Measurements from ENCODE around the gene RXRA. TPM values are rescaled to one million over a fixed set of nuclear protein-coding genes. Genes with fewer than 3 reads are reported as not detected.

The RXRA gene
- total and polyA plus RNA-seq, 4 donors: 41.5 to 116 (median 74.1) TPM

- no peaks in the 10 kb centered on the region for H3K27me3 ChIP-seq (ENCODE audit: control insufficient read depth in 4 of 4, insufficient read depth in 4 of 4, low read length in 3 of 4)
- peak overlapping the region; percentile 56 to 79 for H3K9ac ChIP-seq (ENCODE audit: low read depth in 1 of 2, low read length in 2 of 2)
- TF ChIP-seq TAF1 (conservative IDR thresholded peaks at IDR 0.05) (no peak), YY1 (IDR thresholded peaks at IDR 0.05) (peak; percentile 53)
- no peak for DNase-seq (ENCODE audit: low spot score)
- no peaks in the 10 kb centered on the region for H3K9me3 ChIP-seq (ENCODE audit: control insufficient read depth in 4 of 4, low read length in 3 of 4)
- H3K36me3 ChIP-seq (ENCODE audit: control insufficient read depth in 4 of 4, insufficient read depth in 3 of 4, low read depth in 1 of 4, low read length in 3 of 4): no peaks in the 10 kb centered on the region
- peak overlapping the region; percentile 7 to 41 (median 36) for H3K4me3 ChIP-seq (ENCODE audit: low read depth in 1 of 3, low read length in 3 of 3)
- H3K27ac ChIP-seq (ENCODE audit: low read depth in 1 of 2, low read length in 2 of 2): peak overlapping the region; percentile 92 to 98
- 57% methylated on average over 16 of the region's 16 CpGs for WGBS
- H3K4me1 ChIP-seq (ENCODE audit: control insufficient read depth in 4 of 4, insufficient read depth in 4 of 4, low read length in 3 of 4): peaks cover 47 to 97% (median 71%) of the 10 kb centered on the region in 4 donors
Observed at GRCh38 chr9:134372581-134373267, 46.5 kb downstream of the RXRA start.

- Histone ChIP-seq H3K36me3 (ENCODE audit: control insufficient read depth in 4 of 4, insufficient read depth in 3 of 4, low read depth in 1 of 4, low read length in 3 of 4) (no peaks in the 10 kb centered on the region), H3K27ac (ENCODE audit: low read depth in 1 of 2, low read length in 2 of 2) (peak overlapping the region; percentile 92 to 98), H3K9ac (ENCODE audit: low read depth in 1 of 2, low read length in 2 of 2) (peak overlapping the region; percentile 56 to 79), H3K27me3 (ENCODE audit: control insufficient read depth in 4 of 4, insufficient read depth in 4 of 4, low read length in 3 of 4) (no peaks in the 10 kb centered on the region), H3K4me1 (ENCODE audit: control insufficient read depth in 4 of 4, insufficient read depth in 4 of 4, low read length in 3 of 4) (peaks cover 47 to 97% (median 72%) of the 10 kb centered on the region in 4 donors), H3K4me3 (ENCODE audit: low read depth in 1 of 3, low read length in 3 of 3) (peak overlapping the region; percentile 7 to 41 (median 20)), H3K9me3 (ENCODE audit: control insufficient read depth in 4 of 4, low read length in 3 of 4) (no peaks in the 10 kb centered on the region)
- DNase-seq (ENCODE audit: low spot score): no peak
- no peak for TF ChIP-seq HNF4A (conservative IDR thresholded peaks at IDR 0.05)
- peak; percentile 34 for TF ChIP-seq CTCF (IDR thresholded peaks at IDR 0.05; ENCODE audit: low read depth, low read length, missing input control)
- WGBS: 47% methylated on average over 13 of the region's 13 CpGs
Observed at GRCh38 chr9:134373269-134373668, 47.0 kb downstream of the RXRA start.

- Histone ChIP-seq H3K36me3 (ENCODE audit: control insufficient read depth in 4 of 4, insufficient read depth in 3 of 4, low read depth in 1 of 4, low read length in 3 of 4) (no peaks in the 10 kb centered on the region), H3K4me3 (ENCODE audit: low read depth in 1 of 3, low read length in 3 of 3) (peak overlapping the region; percentile 24 to 58 (median 41))
- TF ChIP-seq JUND (IDR thresholded peaks at IDR 0.05): no peak
- no peak for TF ChIP-seq ATF3 (IDR thresholded peaks at IDR 0.05)
- peak; percentile 60 to 78 for TF ChIP-seq RXRA (IDR thresholded peaks at IDR 0.05)
- no peak for TF ChIP-seq REST (IDR thresholded peaks at IDR 0.05)
- no peak for TF ChIP-seq TAF1 (conservative IDR thresholded peaks at IDR 0.05)
- no peak for TF ChIP-seq FOXA2 (IDR thresholded peaks at IDR 0.05)
- TF ChIP-seq NR2F2 (IDR thresholded peaks at IDR 0.05): no peak
- TF ChIP-seq HNF4G (IDR thresholded peaks at IDR 0.05): no peak
- TF ChIP-seq SP1 (IDR thresholded peaks at IDR 0.05): peak; percentile 30
- TF ChIP-seq CTCF (IDR thresholded peaks at IDR 0.05; ENCODE audit: low read depth, low read length, missing input control): no peak
- TF ChIP-seq HNF4A (conservative IDR thresholded peaks at IDR 0.05): peak; percentile 12 to 40
- peak; percentile 24 for TF ChIP-seq YY1 (IDR thresholded peaks at IDR 0.05)
- TF ChIP-seq GABPA (IDR thresholded peaks at IDR 0.05 in 1 of 2, conservative IDR thresholded peaks at IDR 0.05 in 1 of 2): no peak
- peak; percentile 39 for TF ChIP-seq MAX (IDR thresholded peaks at IDR 0.05)
- no peak for TF ChIP-seq FOXA1 (IDR thresholded peaks at IDR 0.05)
- no peak for TF ChIP-seq ZBTB33 (IDR thresholded peaks at IDR 0.05)
- TF ChIP-seq RAD21 (IDR thresholded peaks at IDR 0.05): no peak
Observed at GRCh38 chr9:134373953-134374300, 47.7 kb downstream of the RXRA start.

More at GRCh38 chr9:134373953-134374300, 47.7 kb downstream of the RXRA start:
- DNase-seq (ENCODE audit: low spot score): no peak
- Histone ChIP-seq H3K27ac (ENCODE audit: low read depth in 1 of 2, low read length in 2 of 2) (peak overlapping the region; percentile 92 to 98), H3K4me1 (ENCODE audit: control insufficient read depth in 4 of 4, insufficient read depth in 4 of 4, low read length in 3 of 4) (peaks cover 49 to 97% (median 76%) of the 10 kb centered on the region in 4 donors), H3K27me3 (ENCODE audit: control insufficient read depth in 4 of 4, insufficient read depth in 4 of 4, low read length in 3 of 4) (no peaks in the 10 kb centered on the region), H3K9ac (ENCODE audit: low read depth in 1 of 2, low read length in 2 of 2) (peak overlapping the region; percentile 51 to 79), H3K9me3 (ENCODE audit: control insufficient read depth in 4 of 4, low read length in 3 of 4) (no peaks in the 10 kb centered on the region)
- 45% methylated on average over 17 of the region's 17 CpGs for WGBS
